H1 (cell line): Measurements from ENCODE around the gene RUFY4. TPM values are rescaled to one million over a fixed set of nuclear protein-coding genes. Genes with fewer than 3 reads are reported as not detected.

Experiments
- CTCF ChIA-PET: fragments of 300-600 bp; sonication (Branson Sonifier 250); formaldehyde crosslinking; loops from one replicate; lab custom pipeline; 2021; ENCODE audit not compliant: partially characterized antibody; lab: Charles Lee
- POLR2A ChIA-PET: fragments of 300-600 bp; sonication (Branson Sonifier 250); formaldehyde crosslinking; loops from one replicate; lab custom pipeline; 2021; ENCODE audit warnings: inconsistent platforms; ENCODE audit not compliant: partially characterized antibody; lab: Charles Lee
- DNase-seq, 2 experiments: peaks; one replicate each; pipeline versions ENCODE4 v3.0.0 to v3.0.0-alpha.2; 2010 to 2022; ENCODE audit warnings: low spot score in 2 of 2, low read depth in 1 of 2, mixed read lengths in 1 of 2
- FAIRE-seq: peaks from 2 replicates; lab custom pipeline; 2011; peaks lifted over from hg19 to GRCh38; lab: Jason Lieb, UNC
- H2AFZ ChIP-seq: 2 replicates; pipeline ENCODE4 v1.8.1; 2012; ENCODE audit warnings: low read length, inconsistent platforms
- H2AK5ac ChIP-seq: 2 replicates; pipeline ENCODE4 v1.6.1; 2013; ENCODE audit warnings: low read depth, low read length
- H2BK120ac ChIP-seq: replicated peaks from 2 replicates; pipeline ENCODE3; 2013; ENCODE audit warnings: low read depth, low read length, inconsistent platforms
- H2BK12ac ChIP-seq: 2 replicates; pipeline ENCODE4 v1.6.1; 2013; ENCODE audit warnings: low read depth, low read length
- H2BK15ac ChIP-seq: 2 replicates; pipeline ENCODE4 v1.6.1; 2013; ENCODE audit warnings: low read length
- H2BK20ac ChIP-seq: 2 replicates; pipeline ENCODE4 v1.6.1; 2013; ENCODE audit warnings: low read length
- H2BK5ac ChIP-seq: 2 replicates; pipeline ENCODE4 v1.6.1; 2013; ENCODE audit warnings: low read depth, low read length
- H3K14ac ChIP-seq: 2 replicates; pipeline ENCODE4 v1.6.1; 2013; ENCODE audit warnings: inconsistent platforms; ENCODE audit not compliant: insufficient read length
- H3K18ac ChIP-seq: 2 replicates; pipeline ENCODE4 v1.6.1; 2013; ENCODE audit warnings: low read length; ENCODE audit errors: extremely low read depth
- H3K23ac ChIP-seq: 2 replicates; pipeline ENCODE4 v1.6.1; 2013; ENCODE audit warnings: inconsistent platforms; ENCODE audit not compliant: insufficient read length
- H3K23me2 ChIP-seq: 2 replicates; pipeline ENCODE4 v1.6.1; 2013; ENCODE audit warnings: low read depth, low read length
- H3K27ac ChIP-seq: 2 replicates; pipeline ENCODE4 v1.6.1; 2011; ENCODE audit warnings: low read depth, low read length, inconsistent platforms
- H3K27me3 ChIP-seq, 4 experiments: replicated peaks in 1 of 4; 1 replicate in 1 of 4; 2 replicates in 3 of 4; pipeline versions ENCODE4 v1.6.1 to v1.8.1; 2011 to 2013; ENCODE audit warnings: low read length in 3 of 4, mild to moderate bottlenecking in 3 of 4, inconsistent platforms in 2 of 4, mixed read lengths in 2 of 4, moderate library complexity in 1 of 4; ENCODE audit not compliant: control insufficient read depth in 3 of 4, insufficient read depth in 3 of 4; ENCODE audit errors: extremely low read depth in 1 of 4
- H3K36me3 ChIP-seq, 4 experiments: 2 replicates each; pipeline versions ENCODE4 v1.6.1 to v1.8.1; 2011 to 2013; ENCODE audit warnings: mild to moderate bottlenecking in 4 of 4, low read length in 3 of 4, moderate library complexity in 2 of 4, control low read depth in 1 of 4, inconsistent platforms in 1 of 4; ENCODE audit not compliant: insufficient read depth in 4 of 4, control insufficient read depth in 2 of 4
- H3K4ac ChIP-seq: replicated peaks from 2 replicates; pipeline ENCODE3; 2013; ENCODE audit warnings: low read length, low read depth, mixed read lengths, inconsistent platforms; ENCODE audit not compliant: insufficient read length
- H3K4me1 ChIP-seq, 4 experiments: replicated peaks in 1 of 4; 1 replicate in 1 of 4; 2 replicates in 3 of 4; pipeline versions ENCODE4 v1.6.1 to v1.8.1; 2011 to 2013; ENCODE audit warnings: low read length in 3 of 4, inconsistent platforms in 2 of 4, mixed read lengths in 1 of 4; ENCODE audit not compliant: insufficient read depth in 4 of 4, control insufficient read depth in 3 of 4
- H3K4me2 ChIP-seq, 2 experiments: 2 replicates each; pipeline versions ENCODE4 v1.6.1 to v1.8.1; 2011 to 2013; ENCODE audit warnings: low read depth in 2 of 2, low read length in 2 of 2, control low read depth in 1 of 2, inconsistent platforms in 1 of 2, mild to moderate bottlenecking in 1 of 2; ENCODE audit not compliant: insufficient read depth in 1 of 2
- H3K4me3 ChIP-seq, 4 experiments: fragments of 200-600, 300-600 bp in 1 of 4; sonication (generic), shearing (Covaris generic), sonication (Bioruptor Twin) in 1 of 4; 2 replicates each; pipeline versions ENCODE4 v1.5.1 to v1.8.1; 2011 to 2016; ENCODE audit warnings: low read length in 4 of 4, low read depth in 3 of 4, control low read depth in 2 of 4, inconsistent platforms in 2 of 4, mild to moderate bottlenecking in 2 of 4, mixed read lengths in 1 of 4, moderate library complexity in 1 of 4; ENCODE audit not compliant: insufficient read depth in 2 of 4; ENCODE audit errors: extremely low read depth in 1 of 4
- H3K56ac ChIP-seq: replicated peaks from 2 replicates; pipeline ENCODE3; 2013; ENCODE audit warnings: low read depth, mild to moderate bottlenecking, mixed read lengths, low read length, inconsistent platforms; ENCODE audit not compliant: insufficient read length
- H3K79me1 ChIP-seq: 2 replicates; pipeline ENCODE4 v1.6.1; 2013; ENCODE audit warnings: low read depth, low read length, control low read depth
- H3K79me2 ChIP-seq, 2 experiments: 2 replicates each; pipeline versions ENCODE4 v1.6.1 to v1.8.1; 2012 to 2013; ENCODE audit warnings: low read length in 2 of 2, mild to moderate bottlenecking in 2 of 2, inconsistent platforms in 1 of 2; ENCODE audit not compliant: insufficient read depth in 2 of 2, control insufficient read depth in 1 of 2
- H3K9ac ChIP-seq, 4 experiments: replicated peaks in 1 of 4; 1 replicate in 1 of 4; 2 replicates in 3 of 4; pipeline versions ENCODE4 v1.6.1 to v1.8.1; 2011 to 2013; ENCODE audit warnings: low read depth in 3 of 4, low read length in 3 of 4, control low read depth in 2 of 4, mild to moderate bottlenecking in 2 of 4, moderate library complexity in 2 of 4, inconsistent platforms in 1 of 4; ENCODE audit errors: extremely low read depth in 1 of 4
- H3K9me3 ChIP-seq, 2 experiments: 2 replicates each; pipeline versions ENCODE4 v1.6.1 to v1.8.1; 2012 to 2013; ENCODE audit warnings: mild to moderate bottlenecking in 2 of 2, moderate library complexity in 2 of 2, control low read depth in 1 of 2, inconsistent platforms in 1 of 2, low read depth in 1 of 2, low read length in 1 of 2, mixed read lengths in 1 of 2; ENCODE audit not compliant: insufficient read depth in 2 of 2
- H4K20me1 ChIP-seq, 2 experiments: replicated peaks in 1 of 2; 2 replicates each; pipeline versions ENCODE3 to v1.8.1; 2011 to 2013; ENCODE audit warnings: inconsistent platforms in 2 of 2, low read length in 2 of 2, mild to moderate bottlenecking in 1 of 2; ENCODE audit not compliant: insufficient read depth in 2 of 2, control insufficient read depth in 1 of 2
- H4K5ac ChIP-seq: 2 replicates; pipeline ENCODE4 v1.6.1; 2013; ENCODE audit warnings: low read length, low read depth, mixed read lengths, inconsistent platforms; ENCODE audit not compliant: insufficient read length
- H4K8ac ChIP-seq: 2 replicates; pipeline ENCODE4 v1.8.0; 2013; ENCODE audit warnings: mild to moderate bottlenecking, moderate library complexity, low read length, inconsistent platforms; ENCODE audit not compliant: insufficient read depth; ENCODE audit errors: extremely low read depth
- H4K91ac ChIP-seq: replicated peaks from 2 replicates; pipeline ENCODE3; 2013; ENCODE audit warnings: low read length, mixed read lengths, inconsistent platforms; ENCODE audit not compliant: insufficient read length
- CHD2 ChIP-seq: IDR thresholded peaks from 2 replicates; pipeline ENCODE4 v1.6.1; 2012; ENCODE audit warnings: low read length, improper control_type of control experiment
- CREB1 ChIP-seq: IDR thresholded peaks from 2 replicates; pipeline ENCODE4 v1.6.1; 2012; ENCODE audit warnings: inconsistent platforms
- EP300 ChIP-seq, 2 experiments: IDR thresholded peaks; 1 replicate in 1 of 2; 2 replicates in 1 of 2; pipeline ENCODE4 v1.6.1; 2011 to 2012; ENCODE audit warnings: low read depth in 2 of 2, low read length in 2 of 2, mild to moderate bottlenecking in 2 of 2, borderline replicate concordance in 1 of 2, inconsistent platforms in 1 of 2, moderate library complexity in 1 of 2
- HDAC6 ChIP-seq: IDR thresholded peaks from one replicate; pipeline ENCODE4 v1.7.1; 2012; ENCODE audit warnings: low read depth, mild to moderate bottlenecking, inconsistent platforms, low read length, moderate library complexity
- JUN ChIP-seq: IDR thresholded peaks from 2 replicates; pipeline ENCODE4 v1.6.1; 2011; ENCODE audit warnings: low read depth, mild to moderate bottlenecking, improper control_type of control experiment, low read length
- NRF1 ChIP-seq: IDR thresholded peaks from 2 replicates; pipeline ENCODE4 v1.6.1; 2011; ENCODE audit warnings: mild to moderate bottlenecking, low read depth, low read length, improper control_type of control experiment
- POU5F1 ChIP-seq: IDR thresholded peaks from 2 replicates; pipeline ENCODE4 v1.6.1; 2011; ENCODE audit warnings: low read depth, mild to moderate bottlenecking, low read length, moderate library complexity
- RNF2 ChIP-seq: fragments of 200-900, 300-1000 bp; sonication (generic); IDR thresholded peaks from 2 replicates; pipeline ENCODE4 v1.7.1; 2016; ENCODE audit warnings: borderline replicate concordance, low read depth, mild to moderate bottlenecking, antibody characterized with exemption, low read length; ENCODE audit not compliant: poor library complexity, severe bottlenecking; ENCODE audit errors: missing control alignments
- SIRT6 ChIP-seq: IDR thresholded peaks from one replicate; pipeline ENCODE4 v1.7.1; 2012; ENCODE audit warnings: low read length, inconsistent platforms
- SRF ChIP-seq: IDR thresholded peaks from 2 replicates; pipeline ENCODE4 v1.6.1; 2011; ENCODE audit warnings: mild to moderate bottlenecking, low read depth, low read length, moderate library complexity
- TAF7 ChIP-seq: optimal IDR thresholded peaks from 2 replicates; pipeline ENCODE3; 2011; ENCODE audit warnings: low read depth, mild to moderate bottlenecking, inconsistent platforms, low read length, moderate library complexity, borderline replicate concordance
- TBP ChIP-seq: IDR thresholded peaks from 2 replicates; pipeline ENCODE4 v1.6.1; 2011; ENCODE audit warnings: low read depth, low read length, improper control_type of control experiment
- WGBS, 2 experiments: shearing (Covaris generic) in 1 of 2; methylation state at CpG; one replicate each; pipeline versions ENCODE4 v1.1.6 to v1.1.7; 2013 to 2015; ENCODE audit warnings: low lambda C conversion rate in 2 of 2, mixed read lengths in 2 of 2, inconsistent platforms in 1 of 2, low coverage in 1 of 2, missing lambda C conversion rate in 1 of 2; ENCODE audit not compliant: insufficient replicate concordance in 2 of 2, insufficient coverage in 1 of 2, insufficient read length in 1 of 2; ENCODE audit errors: extremely low coverage in 1 of 2, missing lambda C conversion rate in 1 of 2; 5-methylcytosine and 5-hydroxymethylcytosine counted together
- polyA plus RNA-seq, 7 experiments: library from polyadenylated mRNA; depleted of rRNA in 3 of 7; stranded (reverse) in 5 of 7; unstranded in 2 of 7; fragments of >200 nt in 5 of 7; fragments of 200-250 nt in 2 of 7; gene quantifications; 1 replicate in 5 of 7; 2 replicates in 1 of 7; 4 replicates in 1 of 7; pipeline versions ENCODE4 v1.2.1 to v1.2.3, GENCODE V29; 2011 to 2013; ENCODE audit warnings: missing spikeins in 2 of 7, mixed read lengths in 2 of 7
- total RNA-seq: library from RNA; stranded (reverse); fragmentation: NEBNext Ultra II Directional; extraction: Animal tissue kit (Norgen Biotek cat#: 25700); gene quantifications from 2 replicates; pipeline ENCODE4 v1.2.1, GENCODE V29; 2021
- TF ChIP-seq, protein P1 (sequence below): IDR thresholded peaks from 2 replicates; pipeline ENCODE4 v1.6.1; 2012; ENCODE audit warnings: low read length, inconsistent platforms

RUFY4 gene
- total and polyA plus RNA-seq, 2 of the 8 experiments (the other 6 are each of a cell fraction or from before 2014, with no cell fraction given) = 0.32 to 0.38 TPM

DNA sequence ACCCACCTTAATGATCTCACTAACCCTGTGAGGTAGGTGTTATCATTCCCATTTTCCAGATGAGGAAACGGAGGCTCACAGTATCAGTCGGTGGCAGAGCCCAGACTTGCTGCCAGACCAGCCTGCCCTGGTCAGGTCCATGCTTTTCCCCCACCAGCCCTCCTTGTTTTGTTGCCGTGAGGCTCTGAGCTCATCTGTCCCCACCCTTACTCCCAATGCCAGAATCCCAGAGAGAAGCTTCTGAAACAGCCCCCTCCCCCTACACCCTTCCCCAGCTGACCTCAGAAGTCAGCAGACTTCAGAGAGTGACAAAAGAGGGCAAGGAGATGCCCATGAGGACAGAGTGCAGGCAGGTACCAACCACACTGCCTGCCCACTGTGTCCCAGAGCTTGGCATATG is 45.4 kb upstream of the RUFY4 start:
- no peak overlapping the region for H2BK5ac ChIP-seq
- H4K8ac ChIP-seq = no peak overlapping the region
- H2BK120ac ChIP-seq = no peak overlapping the region
- no peak overlapping the region for H4K5ac ChIP-seq
- H3K14ac ChIP-seq = no peak overlapping the region
- H2AFZ ChIP-seq = no peak overlapping the region
- no peak for DNase-seq
- H2BK15ac ChIP-seq = 0 out of 2 replicates have a peak overlapping the region, but pooled peaks have one; percentile 25
- H3K9ac ChIP-seq = no peak overlapping the region
- H2AK5ac ChIP-seq = peak overlapping the region; percentile 33; the same call in 1 of the 2 replicates
- ChIA-PET CTCF (interaction anchor here (0.7 to 5.5 kb wide), 8 partner anchors 10 to 238 kb away, joined by 3 to 22 read pairs (median 7); partner anchors contain the start of gene TNS1), POLR2A (no interaction called here)
- H3K4ac ChIP-seq = no peak overlapping the region
- H3K27ac ChIP-seq = no peak overlapping the region
- H3K23ac ChIP-seq = no peak overlapping the region
- WGBS, 2 experiments = 93% methylated on average over 3 of the region's 3 CpGs; no CpG with 5 or more reads in 1 of the 2 experiments
- peaks cover 0 to 16% (median 5%) of the 10 kb centered on the region in 4 experiments; a peak in 6 of 7 replicates for H3K4me1 ChIP-seq
- H3K56ac ChIP-seq = no peak overlapping the region
- H2BK12ac ChIP-seq = no peak overlapping the region
- H3K79me2 ChIP-seq = no peaks in the 10 kb centered on the region
- no peaks in the 10 kb centered on the region for H3K23me2 ChIP-seq
- H4K20me1 ChIP-seq = no peaks in the 10 kb centered on the region
- no peak overlapping the region for H4K91ac ChIP-seq
- H3K79me1 ChIP-seq = no peaks in the 10 kb centered on the region; the same call in 1 of the 2 replicates
- H3K4me3 ChIP-seq = no peak overlapping the region
- no peaks in the 10 kb centered on the region for H3K36me3 ChIP-seq
- H3K18ac ChIP-seq = no peak overlapping the region
- no peak overlapping the region for H2BK20ac ChIP-seq
- H3K4me2 ChIP-seq = no peak overlapping the region
- no peaks in the 10 kb centered on the region for H3K9me3 ChIP-seq
- no peaks in the 10 kb centered on the region for H3K27me3 ChIP-seq
- FAIRE-seq = no peak
- no peak for TF ChIP-seq HDAC6
- TF ChIP-seq TAF7 = no peak
- no peak for TF ChIP-seq JUN
- no peak for TF ChIP-seq SRF
- no peak for TF ChIP-seq POU5F1
- no peak for TF ChIP-seq RNF2
- no peak for TF ChIP-seq TBP
- TF ChIP-seq EP300 (IDR thresholded peaks at IDR 0.05; ENCODE audit: borderline replicate concordance in 1 of 2, low read depth in 2 of 2, low read length in 2 of 2) = no peak
- TF ChIP-seq, protein P1, sequence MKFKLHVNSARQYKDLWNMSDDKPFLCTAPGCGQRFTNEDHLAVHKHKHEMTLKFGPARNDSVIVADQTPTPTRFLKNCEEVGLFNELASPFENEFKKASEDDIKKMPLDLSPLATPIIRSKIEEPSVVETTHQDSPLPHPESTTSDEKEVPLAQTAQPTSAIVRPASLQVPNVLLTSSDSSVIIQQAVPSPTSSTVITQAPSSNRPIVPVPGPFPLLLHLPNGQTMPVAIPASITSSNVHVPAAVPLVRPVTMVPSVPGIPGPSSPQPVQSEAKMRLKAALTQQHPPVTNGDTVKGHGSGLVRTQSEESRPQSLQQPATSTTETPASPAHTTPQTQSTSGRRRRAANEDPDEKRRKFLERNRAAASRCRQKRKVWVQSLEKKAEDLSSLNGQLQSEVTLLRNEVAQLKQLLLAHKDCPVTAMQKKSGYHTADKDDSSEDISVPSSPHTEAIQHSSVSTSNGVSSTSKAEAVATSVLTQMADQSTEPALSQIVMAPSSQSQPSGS = no peak
- no peak for TF ChIP-seq SIRT6
- TF ChIP-seq CHD2 = no peak
- TF ChIP-seq NRF1 = no peak
- TF ChIP-seq CREB1 = no peak
